Activated naive CD8-positive, alpha-beta T cell treated with anti-CD3 and anti-CD28 coated beads, Interleukin-2, amount 10 ng/mL, durations not matched to agents 7 days and 5 days (primary cell): ENCODE data around the gene ASTE1. TPM values are rescaled to one million over a fixed set of nuclear protein-coding genes. Genes with fewer than 3 reads are reported as not detected.
A peak's percentile ranks its signal among the peaks of the same experiment; 100 is the strongest.
"Not testable (repeated sequence)": the region's sequence is repeated elsewhere in the genome, so short reads cannot be mapped to it uniquely, and the experiment has no call there.

Experiments
- ATAC-seq: fragments of 150-1000 bp; cut with Tn5 transposase; one replicate; pipeline ENCODE4 v1.10.0; 2021; ENCODE audit warnings: low read depth, moderate library complexity
- POLR2A ChIA-PET: fragments of 350-600 bp; sonication (Branson Sonifier 250); formaldehyde crosslinking; loops from one replicate; lab custom pipeline; 2021; ENCODE audit warnings: antibody characterized with exemption; lab: Charles Lee
- DNase-seq: peaks from one replicate; pipeline ENCODE4 v3.0.0; 2021
- H3K27ac Mint-ChIP-seq: one replicate; pipeline ENCODE4 v1.8.0; 2022; ENCODE audit warnings: mild to moderate bottlenecking, mixed read lengths
- H3K27me3 Mint-ChIP-seq: one replicate; pipeline ENCODE4 v1.8.0; 2022; ENCODE audit warnings: mild to moderate bottlenecking, moderate library complexity, mixed read lengths
- H3K36me3 Mint-ChIP-seq: one replicate; pipeline ENCODE4 v1.8.0; 2021; ENCODE audit warnings: mild to moderate bottlenecking, mixed read lengths
- H3K4me1 Mint-ChIP-seq: one replicate; pipeline ENCODE4 v1.8.0; 2021; ENCODE audit warnings: mixed read lengths
- H3K4me3 Mint-ChIP-seq: one replicate; pipeline ENCODE4 v1.8.0; 2022; ENCODE audit warnings: mild to moderate bottlenecking, moderate library complexity, mixed read lengths
- H3K9me3 Mint-ChIP-seq: one replicate; pipeline ENCODE4 v1.8.0; 2021; ENCODE audit warnings: mixed read lengths
- total RNA-seq, 2 experiments: library from RNA; stranded (reverse); gene quantifications; one replicate each; pipeline ENCODE4 v1.2.3, GENCODE V29; 2021

Gene ASTE1
- total RNA-seq, 2 experiments from 2014 or later: 16.8 to 22.0 TPM

DNA sequence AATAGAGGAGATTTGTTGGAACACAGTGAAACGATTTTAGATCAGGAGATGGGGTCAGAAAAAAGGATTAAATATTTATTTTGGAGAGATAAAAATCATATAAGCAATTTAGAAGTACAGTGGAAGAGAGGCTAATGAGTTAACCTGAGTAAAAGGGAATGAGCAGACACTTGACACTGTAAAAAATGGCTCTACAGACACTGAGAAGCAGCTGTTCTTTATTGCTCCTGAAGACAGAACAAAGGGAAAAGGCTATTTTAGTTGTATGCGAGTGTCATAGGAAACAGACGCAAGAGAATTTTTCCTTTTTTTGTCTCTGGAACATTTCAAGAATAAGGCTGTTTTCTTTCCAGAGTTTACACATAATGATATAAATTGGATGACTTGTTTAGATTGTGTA is 34.3 kb downstream of the ASTE1 start:
- Mint-ChIP-seq H3K27ac (no peak overlapping the region), H3K9me3 (no peaks in the 10 kb centered on the region), H3K36me3 (peaks cover 23% of the 10 kb centered on the region), H3K4me1 (no peaks in the 10 kb centered on the region), H3K4me3 (no peak overlapping the region), H3K27me3 (no peaks in the 10 kb centered on the region)
- DNase-seq: no peak
- POLR2A ChIA-PET: no interaction called here
- ATAC-seq: no peak

DNA sequence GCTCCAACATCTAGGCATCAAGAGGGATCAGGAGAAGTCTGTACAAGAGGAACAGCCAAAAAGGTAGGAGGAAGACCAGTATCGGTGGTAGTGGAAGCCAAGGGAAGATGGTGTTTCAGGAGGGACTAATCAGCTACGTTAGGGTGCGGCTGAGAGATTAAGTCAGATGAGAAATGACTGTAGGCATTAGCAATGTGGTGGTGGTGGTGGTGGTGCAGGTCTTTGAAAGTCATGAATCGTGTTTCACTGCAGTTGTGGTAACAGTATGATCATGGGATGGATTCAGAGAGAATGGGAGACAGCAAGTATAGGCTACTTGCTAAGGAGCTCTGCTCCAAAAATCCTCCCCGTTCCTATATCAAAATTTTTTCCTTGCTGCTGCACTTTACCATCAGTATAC is 35.5 kb downstream of the ASTE1 start:
- H3K4me3 Mint-ChIP-seq: no peak overlapping the region

DNA sequence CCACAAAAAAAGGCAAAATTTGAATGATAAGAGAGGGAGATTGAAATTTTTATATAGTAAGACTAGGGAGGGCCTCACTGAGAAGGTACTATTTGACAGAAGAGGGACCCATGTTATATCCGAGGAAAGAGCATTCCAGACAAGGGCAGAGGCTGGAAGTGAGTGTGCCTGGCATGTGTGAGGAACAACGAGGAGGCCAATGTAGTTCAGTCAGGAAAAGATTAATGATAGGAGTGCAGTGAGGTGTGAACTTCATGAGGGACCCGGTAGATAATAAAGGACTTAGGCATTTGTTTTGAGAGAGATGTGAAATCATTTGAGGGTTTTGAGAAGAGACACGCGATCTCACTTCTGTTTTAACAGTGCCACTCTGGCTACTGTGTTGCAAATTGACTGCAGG is 36.3 kb downstream of the ASTE1 start:
- ATAC-seq: no peak
- H3K27ac Mint-ChIP-seq: no peak overlapping the region
- H3K27me3 Mint-ChIP-seq: no peaks in the 10 kb centered on the region
- H3K9me3 Mint-ChIP-seq: no peaks in the 10 kb centered on the region
- DNase-seq: no peak
- H3K4me1 Mint-ChIP-seq: no peaks in the 10 kb centered on the region
- peaks cover 26% of the 10 kb centered on the region for H3K36me3 Mint-ChIP-seq
- POLR2A ChIA-PET: no interaction called here
- no peak overlapping the region for H3K4me3 Mint-ChIP-seq

More for the DNA sequence above, 35.5 kb downstream of the ASTE1 start:
- Mint-ChIP-seq H3K36me3 (peaks cover 24% of the 10 kb centered on the region), H3K9me3 (no peaks in the 10 kb centered on the region), H3K27ac (no peak overlapping the region), H3K4me1 (no peaks in the 10 kb centered on the region), H3K27me3 (no peaks in the 10 kb centered on the region)
- no peak for ATAC-seq
- DNase-seq: no peak
- POLR2A ChIA-PET: no interaction called here

DNA sequence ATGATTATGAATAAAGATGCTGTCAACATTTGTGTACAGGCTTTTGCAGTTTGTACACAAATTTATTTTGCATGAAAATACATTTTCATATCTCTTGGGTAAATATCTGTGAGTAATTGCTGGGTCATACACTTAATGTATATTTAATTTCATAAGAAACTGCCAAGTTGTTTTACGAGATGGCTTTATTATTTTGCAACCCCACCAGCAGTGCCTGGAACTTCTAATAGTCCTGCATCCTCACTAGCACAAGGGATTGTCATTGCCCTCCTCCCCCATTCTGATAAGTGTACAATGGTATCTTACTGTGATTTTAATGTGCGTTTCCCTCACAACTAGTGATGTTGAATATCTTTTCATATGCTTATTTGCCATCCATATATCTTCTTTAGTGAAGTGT is 45.2 kb downstream of the ASTE1 start:
- Mint-ChIP-seq H3K4me3 (no peak overlapping the region), H3K27ac (no peak overlapping the region), H3K9me3 (no peaks in the 10 kb centered on the region), H3K4me1 (no peaks in the 10 kb centered on the region), H3K27me3 (no peaks in the 10 kb centered on the region), H3K36me3 (peaks cover 18% of the 10 kb centered on the region)
- ATAC-seq (no peak), DNase-seq (no peak)
- POLR2A ChIA-PET: no interaction called here

DNA sequence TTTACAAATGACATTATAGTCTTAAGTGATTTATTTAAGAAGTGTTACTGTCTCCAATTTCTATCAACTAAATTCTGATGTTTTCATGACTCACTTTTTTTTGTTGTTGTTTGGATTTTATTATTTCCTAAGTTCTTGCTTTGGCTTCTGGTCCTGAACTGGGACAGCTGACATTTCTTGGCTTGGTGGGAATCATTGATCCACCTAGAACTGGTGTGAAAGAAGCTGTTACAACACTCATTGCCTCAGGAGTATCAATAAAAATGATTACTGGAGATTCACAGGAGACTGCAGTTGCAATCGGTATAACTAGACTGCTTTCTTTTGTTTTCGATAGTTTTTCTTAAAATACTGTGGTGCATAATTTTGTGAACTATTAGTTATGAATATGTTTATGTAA is 47.5 kb downstream of the ASTE1 start:
- H3K27ac Mint-ChIP-seq: no peak overlapping the region
- no peak overlapping the region for H3K4me3 Mint-ChIP-seq
- no peak for ATAC-seq
- DNase-seq: no peak
- no peaks in the 10 kb centered on the region for H3K4me1 Mint-ChIP-seq
- POLR2A ChIA-PET: no interaction called here
- H3K9me3 Mint-ChIP-seq: no peaks in the 10 kb centered on the region
- peaks cover 15% of the 10 kb centered on the region for H3K36me3 Mint-ChIP-seq
- H3K27me3 Mint-ChIP-seq: no peaks in the 10 kb centered on the region

DNA sequence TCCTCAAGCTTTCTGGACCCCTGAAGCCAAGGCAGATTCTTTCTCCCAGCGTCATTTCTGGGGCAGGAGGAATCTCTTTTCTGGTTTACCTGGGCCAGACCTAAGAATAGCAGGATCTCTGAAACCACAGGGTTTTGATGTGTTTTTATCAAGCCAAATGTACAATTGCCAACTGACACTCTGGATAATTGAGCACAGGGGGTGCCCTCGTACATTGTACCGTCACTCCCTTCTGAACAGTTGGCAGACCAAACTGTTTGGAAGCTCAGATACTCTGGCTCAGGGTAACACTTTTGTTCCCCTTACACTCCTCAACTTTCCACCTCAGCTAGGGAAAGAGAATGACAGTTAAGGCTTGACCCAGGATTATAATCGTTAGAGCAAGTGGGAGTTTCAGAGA is 49.9 kb downstream of the ASTE1 start:
- no peak for ATAC-seq
- Mint-ChIP-seq H3K9me3 (no peaks in the 10 kb centered on the region), H3K27me3 (no peaks in the 10 kb centered on the region), H3K4me1 (no peaks in the 10 kb centered on the region), H3K36me3 (peaks cover 21% of the 10 kb centered on the region), H3K4me3 (no peak overlapping the region), H3K27ac (no peak overlapping the region)
- no peak for DNase-seq
- POLR2A ChIA-PET: no interaction called here

DNA sequence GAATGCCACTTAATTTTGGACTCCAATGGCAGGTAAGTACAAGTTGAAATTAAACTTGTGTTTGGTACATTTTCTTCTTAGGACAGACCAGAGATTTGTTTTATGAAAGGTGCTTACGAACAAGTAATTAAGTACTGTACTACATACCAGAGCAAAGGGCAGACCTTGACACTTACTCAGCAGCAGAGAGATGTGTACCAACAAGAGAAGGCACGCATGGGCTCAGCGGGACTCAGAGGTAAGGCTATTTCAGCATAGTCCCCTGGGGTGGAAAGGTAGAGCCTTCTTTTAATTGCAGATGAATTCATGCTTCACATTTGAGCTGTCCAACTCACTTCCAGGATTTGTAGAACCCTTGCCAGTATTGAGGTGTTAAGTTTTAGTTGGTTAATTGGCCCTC is 51.4 kb downstream of the ASTE1 start:
- Mint-ChIP-seq H3K27ac (no peak overlapping the region), H3K4me1 (no peaks in the 10 kb centered on the region), H3K36me3 (peaks cover 31% of the 10 kb centered on the region), H3K4me3 (no peak overlapping the region), H3K27me3 (no peaks in the 10 kb centered on the region), H3K9me3 (no peaks in the 10 kb centered on the region)
- POLR2A ChIA-PET: no interaction called here
- no peak for DNase-seq
- ATAC-seq: no peak

DNA sequence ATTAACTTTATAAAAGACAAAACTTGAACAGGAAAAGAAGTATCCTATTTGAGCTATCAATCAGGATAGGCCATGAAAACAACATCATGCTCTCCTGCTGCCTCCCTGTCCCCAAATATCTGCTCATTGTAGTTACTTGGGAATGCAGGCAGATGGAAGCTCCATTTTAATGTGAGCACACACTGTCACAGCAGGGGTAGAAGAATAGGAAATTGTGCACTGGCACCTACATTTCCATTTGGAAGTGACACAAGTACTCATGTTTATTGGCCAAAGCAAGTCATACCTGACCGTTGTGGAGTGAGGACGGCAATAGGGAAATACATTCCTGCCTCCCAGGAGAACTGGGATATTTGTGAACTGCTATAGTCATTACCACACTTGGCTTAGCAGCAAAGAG is 52.4 kb downstream of the ASTE1 start:
- DNase-seq (no peak), ATAC-seq (no peak)
- Mint-ChIP-seq H3K4me3 (no peak overlapping the region), H3K9me3 (no peaks in the 10 kb centered on the region), H3K4me1 (no peaks in the 10 kb centered on the region), H3K27ac (no peak overlapping the region), H3K36me3 (peaks cover 36% of the 10 kb centered on the region), H3K27me3 (no peaks in the 10 kb centered on the region)
- POLR2A ChIA-PET: no interaction called here

DNA sequence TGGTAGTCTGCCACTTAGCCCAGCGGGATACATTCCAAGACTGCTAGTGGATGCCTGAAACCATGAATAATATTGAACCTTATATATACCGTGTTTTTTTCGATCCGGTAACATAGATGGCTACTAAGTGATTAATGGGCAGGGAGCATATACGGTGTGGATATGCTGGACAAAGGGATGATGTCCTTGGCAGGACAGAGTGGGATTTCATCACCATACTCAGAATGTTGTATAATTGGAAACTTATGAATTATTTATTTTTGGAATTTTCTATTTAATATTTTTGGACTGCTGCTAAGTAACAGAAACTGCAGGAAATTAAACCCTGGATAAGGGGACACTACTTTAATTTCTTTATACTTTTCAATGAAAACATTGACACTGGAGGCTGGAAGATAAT is 53.2 kb downstream of the ASTE1 start:
- POLR2A ChIA-PET: interaction anchor here (0.6 kb wide), 1 partner anchor 226 kb away, joined by 3 read pairs; no protein-coding TSS in a partner anchor
- H3K9me3 Mint-ChIP-seq: no peaks in the 10 kb centered on the region
- ATAC-seq: no peak
- H3K27me3 Mint-ChIP-seq: no peaks in the 10 kb centered on the region
- no peak for DNase-seq
- H3K4me1 Mint-ChIP-seq: no peaks in the 10 kb centered on the region
- no peak overlapping the region for H3K27ac Mint-ChIP-seq
- peaks cover 39% of the 10 kb centered on the region for H3K36me3 Mint-ChIP-seq
- H3K4me3 Mint-ChIP-seq: no peak overlapping the region

DNA sequence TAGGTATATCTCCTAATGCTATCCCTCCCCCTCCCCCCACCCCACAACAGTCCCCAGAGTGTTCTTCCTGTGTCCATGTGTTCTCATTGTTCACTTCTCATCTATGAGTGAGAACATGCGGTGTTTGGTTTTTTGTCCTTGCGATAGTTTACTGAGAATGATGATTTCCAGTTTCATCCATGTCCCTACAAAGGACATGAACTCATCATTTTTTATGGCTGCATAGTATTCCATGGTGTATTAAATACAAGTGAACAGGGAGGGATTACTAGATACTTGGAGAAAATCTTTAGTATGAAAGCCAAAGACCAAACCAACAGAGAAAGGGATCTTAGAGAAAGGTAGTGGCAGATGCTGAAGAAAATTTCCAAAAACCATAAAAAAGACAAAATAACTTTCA is 54.0 kb downstream of the ASTE1 start:
- peaks cover 40% of the 10 kb centered on the region for H3K36me3 Mint-ChIP-seq
- H3K27me3 Mint-ChIP-seq, ATAC-seq, H3K4me3 Mint-ChIP-seq, H3K9me3 Mint-ChIP-seq, DNase-seq, H3K4me1 Mint-ChIP-seq, H3K27ac Mint-ChIP-seq: not testable (repeated sequence)
- POLR2A ChIA-PET: interaction anchor here (0.6 kb wide), 1 partner anchor 225 kb away, joined by 3 read pairs; no protein-coding TSS in a partner anchor

DNA sequence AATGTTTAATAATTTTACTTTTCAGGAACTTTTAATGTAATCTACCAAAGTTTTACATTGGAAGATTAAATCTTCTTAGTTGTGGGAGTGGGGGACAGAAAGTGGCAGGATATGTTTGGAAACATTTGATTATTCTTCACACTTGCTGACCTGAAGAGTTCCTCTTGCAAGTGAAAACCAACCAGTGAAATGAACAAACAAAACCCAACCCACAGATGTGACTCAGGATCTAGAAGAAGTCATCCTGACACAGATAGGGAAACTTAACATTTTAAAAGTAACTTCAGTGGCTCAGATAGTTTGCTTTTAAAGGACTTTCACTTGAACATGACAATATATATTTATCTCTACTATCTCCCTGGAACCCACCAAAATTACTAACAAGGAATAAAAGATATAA is 55.4 kb downstream of the ASTE1 start:
- H3K27me3 Mint-ChIP-seq: no peaks in the 10 kb centered on the region
- ATAC-seq: no peak

DNA sequence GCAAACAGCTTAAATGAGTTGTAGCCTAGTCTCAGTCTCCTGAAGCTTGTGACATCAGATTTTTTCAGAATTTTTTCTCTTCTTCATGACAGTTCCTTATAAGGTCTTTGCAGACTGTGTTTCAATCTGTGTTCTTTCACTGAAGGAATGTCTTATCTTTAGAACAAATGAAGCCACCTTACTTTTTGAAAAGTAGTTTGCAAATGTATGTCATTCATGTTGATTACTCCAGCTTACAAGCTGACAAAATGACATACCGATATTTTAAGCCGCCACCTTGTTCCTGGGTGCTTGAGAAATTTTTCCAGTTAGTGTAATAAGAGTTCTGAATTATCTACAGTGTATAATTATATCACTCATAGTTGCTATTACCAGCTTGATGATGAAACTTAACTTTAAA is 57.0 kb downstream of the ASTE1 start:
- Mint-ChIP-seq H3K27me3 (no peaks in the 10 kb centered on the region), H3K4me3 (no peak overlapping the region), H3K36me3 (peaks cover 53% of the 10 kb centered on the region), H3K4me1 (no peaks in the 10 kb centered on the region), H3K27ac (no peak overlapping the region), H3K9me3 (no peaks in the 10 kb centered on the region)
- POLR2A ChIA-PET: interaction anchor here (0.6 kb wide), 1 partner anchor 67 kb away, joined by 3 read pairs; no protein-coding TSS in a partner anchor
- DNase-seq: no peak
- no peak for ATAC-seq

More for the DNA sequence above, 55.4 kb downstream of the ASTE1 start:
- H3K27ac Mint-ChIP-seq: no peak overlapping the region
- peaks cover 44% of the 10 kb centered on the region for H3K36me3 Mint-ChIP-seq
- POLR2A ChIA-PET: no interaction called here
- no peak overlapping the region for H3K4me3 Mint-ChIP-seq
- no peak for DNase-seq
- no peaks in the 10 kb centered on the region for H3K4me1 Mint-ChIP-seq
- no peaks in the 10 kb centered on the region for H3K9me3 Mint-ChIP-seq

DNA sequence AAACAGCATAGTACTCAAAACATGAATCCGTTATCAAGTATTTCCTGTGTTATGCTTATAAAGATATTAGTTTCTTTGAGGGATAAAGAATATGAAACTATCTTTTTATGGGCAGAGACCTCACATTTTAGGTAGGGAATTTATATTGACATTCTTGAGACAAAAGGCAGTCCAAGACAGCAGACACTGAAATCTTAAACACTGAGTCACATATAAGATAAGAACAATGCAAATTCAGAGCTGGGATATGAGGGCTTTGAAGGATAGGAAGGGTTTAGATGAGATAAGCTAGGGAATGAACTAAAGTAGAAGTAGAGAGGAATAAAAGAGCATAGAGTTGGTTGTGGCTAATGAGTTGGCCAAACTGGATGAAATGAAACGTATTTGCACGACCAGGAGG is 58.4 kb downstream of the ASTE1 start:
- POLR2A ChIA-PET: no interaction called here
- Mint-ChIP-seq H3K27me3 (no peaks in the 10 kb centered on the region), H3K36me3 (peaks cover 52% of the 10 kb centered on the region), H3K4me3 (no peak overlapping the region), H3K9me3 (no peaks in the 10 kb centered on the region), H3K27ac (peak overlapping the region; percentile 43), H3K4me1 (no peaks in the 10 kb centered on the region)
- no peak for DNase-seq
- no peak for ATAC-seq

DNA sequence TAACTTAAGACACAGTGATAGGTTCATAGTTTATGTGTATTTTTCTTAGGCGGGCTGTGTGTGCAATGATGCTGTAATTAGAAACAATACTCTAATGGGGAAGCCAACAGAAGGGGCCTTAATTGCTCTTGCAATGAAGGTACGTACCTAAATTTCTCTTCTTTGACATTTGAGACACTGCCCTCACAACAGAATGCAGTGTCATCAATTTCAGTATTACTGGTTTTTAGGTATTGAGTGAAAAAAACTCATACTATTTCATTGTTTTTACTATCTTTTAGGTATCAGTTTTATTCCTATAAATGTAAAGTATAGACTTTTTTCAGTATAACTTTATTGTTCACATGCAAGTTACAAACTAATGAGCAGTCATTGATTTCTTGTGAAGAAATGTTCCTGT is 59.3 kb downstream of the ASTE1 start:
- POLR2A ChIA-PET: no interaction called here
- ATAC-seq (no peak), DNase-seq (no peak)
- H3K4me3 Mint-ChIP-seq: no peak overlapping the region
- no peaks in the 10 kb centered on the region for H3K9me3 Mint-ChIP-seq
- H3K27me3 Mint-ChIP-seq: no peaks in the 10 kb centered on the region
- no peak overlapping the region for H3K27ac Mint-ChIP-seq
- H3K4me1 Mint-ChIP-seq: no peaks in the 10 kb centered on the region
- H3K36me3 Mint-ChIP-seq: peaks cover 45% of the 10 kb centered on the region

DNA sequence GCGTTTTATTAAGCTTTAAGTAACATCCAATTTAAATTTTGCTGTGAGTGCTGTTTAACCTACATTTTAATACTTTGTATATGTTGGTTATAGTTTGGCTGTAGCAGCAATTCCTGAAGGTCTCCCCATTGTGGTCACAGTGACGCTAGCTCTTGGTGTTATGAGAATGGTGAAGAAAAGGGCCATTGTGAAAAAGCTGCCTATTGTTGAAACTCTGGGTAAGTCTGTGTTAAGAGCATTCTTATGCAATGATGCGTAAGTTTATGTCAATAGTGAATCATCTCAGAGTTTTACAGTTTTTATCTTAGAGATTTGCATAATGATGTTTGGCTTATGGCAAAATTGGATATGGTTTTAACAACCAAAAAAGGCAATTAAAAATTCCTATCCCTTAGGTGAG is 62.7 kb downstream of the ASTE1 start:
- H3K4me3 Mint-ChIP-seq: no peak overlapping the region
- no peak for ATAC-seq
- no peaks in the 10 kb centered on the region for H3K9me3 Mint-ChIP-seq
- no peaks in the 10 kb centered on the region for H3K4me1 Mint-ChIP-seq
- POLR2A ChIA-PET: no interaction called here
- H3K27ac Mint-ChIP-seq: no peak overlapping the region
- DNase-seq: no peak
- H3K36me3 Mint-ChIP-seq: peaks cover 44% of the 10 kb centered on the region
- no peaks in the 10 kb centered on the region for H3K27me3 Mint-ChIP-seq
